Astrocyte of the spinal cord (primary cell): ENCODE results near the gene SUMF2.

Source experiments
- DNase-seq: peaks from one replicate; pipeline ENCODE4 v3.0.0; 2011; ENCODE audit warnings: low read depth, low spot score
- H3K4me3 ChIP-seq: 2 replicates; pipeline ENCODE4 v1.5.1; 2011; ENCODE audit warnings: low read depth, mild to moderate bottlenecking, low read length, moderate library complexity
- in situ Hi-C: cut with HindIII; loops from 2 replicates; pipeline ENCODE4 v1.10.0; 2017; ENCODE audit warnings: low sequenced_read_pairs
- TF ChIP-seq, protein P1 (sequence below): IDR thresholded peaks from 2 replicates; pipeline ENCODE4 v1.5.1; 2012; ENCODE audit warnings: low read depth, mild to moderate bottlenecking, low read length, inconsistent platforms

SUMF2 gene

DNA sequence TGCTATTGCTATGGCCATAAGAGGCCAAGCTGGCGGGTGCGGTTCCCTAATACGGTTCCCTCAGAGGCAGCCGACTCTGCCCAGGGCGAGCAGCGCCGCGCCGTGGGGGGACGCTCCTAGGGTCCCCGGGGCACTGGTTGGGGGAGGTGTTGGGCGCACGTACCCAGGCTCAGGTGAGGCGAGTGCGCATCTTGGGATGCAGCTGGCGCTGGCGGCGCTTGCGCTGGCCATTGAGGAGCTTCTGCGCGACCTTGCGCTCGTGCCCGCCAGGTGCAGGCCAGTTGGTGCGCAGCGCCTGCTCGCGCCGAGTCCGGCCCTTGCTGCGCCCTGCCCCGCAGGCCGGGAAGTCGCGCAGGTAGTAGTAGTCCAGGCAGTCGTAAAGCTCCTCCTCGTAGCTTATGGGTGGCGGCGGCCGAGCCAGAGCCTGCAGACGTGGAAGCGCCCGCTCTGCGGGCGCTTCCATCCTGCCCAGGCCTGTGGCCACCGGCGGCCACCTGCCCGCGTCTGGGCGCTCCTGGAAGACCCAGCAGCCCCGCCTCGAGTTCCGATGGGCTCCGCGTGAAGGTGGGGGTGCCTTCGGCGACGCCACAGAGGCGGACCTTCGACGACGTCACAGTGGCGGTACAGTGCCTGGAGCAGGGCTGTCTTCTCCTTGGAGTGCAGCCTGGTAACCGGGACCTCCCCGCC is 51.9 kb downstream of the SUMF2 start, which contains the start of gene NUPR2:
TSS of gene NUPR2 (minus strand) at position 566 of the 687 bp plus-strand sequence. CDS start at position 463, 103 bp downstream.
- in situ Hi-C loops, result no loop called here
- no peak within 1 kb of the TSS for H3K4me3 ChIP-seq
- DNase-seq, result no peak
- TF ChIP-seq, protein P1, sequence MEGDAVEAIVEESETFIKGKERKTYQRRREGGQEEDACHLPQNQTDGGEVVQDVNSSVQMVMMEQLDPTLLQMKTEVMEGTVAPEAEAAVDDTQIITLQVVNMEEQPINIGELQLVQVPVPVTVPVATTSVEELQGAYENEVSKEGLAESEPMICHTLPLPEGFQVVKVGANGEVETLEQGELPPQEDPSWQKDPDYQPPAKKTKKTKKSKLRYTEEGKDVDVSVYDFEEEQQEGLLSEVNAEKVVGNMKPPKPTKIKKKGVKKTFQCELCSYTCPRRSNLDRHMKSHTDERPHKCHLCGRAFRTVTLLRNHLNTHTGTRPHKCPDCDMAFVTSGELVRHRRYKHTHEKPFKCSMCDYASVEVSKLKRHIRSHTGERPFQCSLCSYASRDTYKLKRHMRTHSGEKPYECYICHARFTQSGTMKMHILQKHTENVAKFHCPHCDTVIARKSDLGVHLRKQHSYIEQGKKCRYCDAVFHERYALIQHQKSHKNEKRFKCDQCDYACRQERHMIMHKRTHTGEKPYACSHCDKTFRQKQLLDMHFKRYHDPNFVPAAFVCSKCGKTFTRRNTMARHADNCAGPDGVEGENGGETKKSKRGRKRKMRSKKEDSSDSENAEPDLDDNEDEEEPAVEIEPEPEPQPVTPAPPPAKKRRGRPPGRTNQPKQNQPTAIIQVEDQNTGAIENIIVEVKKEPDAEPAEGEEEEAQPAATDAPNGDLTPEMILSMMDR, result no peak

DNA sequence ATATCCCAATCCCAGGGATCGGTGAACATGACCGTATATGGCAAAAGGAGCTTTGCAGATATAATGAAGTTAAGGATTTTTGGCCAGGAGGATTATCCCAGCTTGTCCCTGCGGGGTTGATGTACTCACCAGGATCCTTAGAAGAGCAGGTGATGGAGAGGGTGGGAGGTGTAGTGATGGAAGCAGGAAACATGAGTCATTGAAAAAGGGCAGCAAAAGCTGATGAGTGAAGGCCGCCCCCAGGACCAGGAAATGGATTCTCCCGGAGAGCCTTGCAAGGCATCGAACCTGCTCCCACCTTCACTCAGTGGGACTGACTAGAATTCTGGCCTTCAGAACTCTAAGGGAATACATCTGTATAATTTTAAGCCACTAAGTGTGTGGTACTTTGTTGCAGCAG is 57.4 kb downstream of the SUMF2 start:
- in situ Hi-C loops, result no loop called here
- TF ChIP-seq, protein P1, result no peak

DNA sequence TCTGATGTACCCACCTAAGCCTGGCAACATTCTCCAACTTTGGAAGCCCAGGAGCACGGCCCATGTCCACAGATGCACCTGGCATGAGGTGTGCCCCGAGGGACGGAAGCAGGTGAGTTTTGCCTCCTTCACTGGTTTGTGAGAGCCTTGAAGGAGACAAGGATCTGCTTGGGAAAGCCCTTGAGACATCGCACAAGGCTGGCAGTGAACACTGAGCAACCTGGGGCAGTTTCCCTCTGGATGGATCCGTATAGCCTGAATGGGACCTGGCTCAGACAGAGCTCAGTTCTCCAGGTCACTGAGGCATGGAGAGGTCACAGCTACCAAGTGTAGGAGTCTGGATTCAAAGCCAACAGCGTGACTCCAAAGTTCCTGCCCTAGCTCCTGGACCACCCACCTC is 60.9 kb downstream of the SUMF2 start:
- TF ChIP-seq, protein P1, result no peak
- H3K4me3 ChIP-seq, result no peak overlapping the region
- DNase-seq, result no peak
- in situ Hi-C loops, result no loop called here

More for the DNA sequence above, 57.4 kb downstream of the SUMF2 start:
- no peak for DNase-seq
- H3K4me3 ChIP-seq, result no peak overlapping the region

DNA sequence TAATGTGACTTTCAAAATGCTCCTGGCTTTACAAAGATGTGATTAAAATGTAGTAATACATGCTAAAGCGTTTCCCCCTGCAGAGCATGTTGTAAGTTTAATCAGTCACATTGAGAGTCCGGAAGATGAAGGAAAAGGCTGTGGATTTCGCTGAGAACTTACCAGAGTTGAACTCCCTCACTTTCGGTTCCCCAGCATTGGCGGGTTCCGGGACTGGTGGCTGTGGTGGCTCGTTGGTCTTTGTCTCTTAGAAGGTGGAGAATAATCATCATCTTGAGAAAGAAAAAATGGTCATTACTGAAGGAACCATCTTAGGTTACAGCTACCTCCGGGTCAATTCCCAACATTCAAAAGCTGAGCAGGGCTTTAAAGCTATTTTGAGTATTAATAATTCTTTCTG is 61.7 kb downstream of the SUMF2 start:
- in situ Hi-C loops, result no loop called here
- no peak for DNase-seq
- TF ChIP-seq, protein P1, result no peak
- no peak overlapping the region for H3K4me3 ChIP-seq

DNA sequence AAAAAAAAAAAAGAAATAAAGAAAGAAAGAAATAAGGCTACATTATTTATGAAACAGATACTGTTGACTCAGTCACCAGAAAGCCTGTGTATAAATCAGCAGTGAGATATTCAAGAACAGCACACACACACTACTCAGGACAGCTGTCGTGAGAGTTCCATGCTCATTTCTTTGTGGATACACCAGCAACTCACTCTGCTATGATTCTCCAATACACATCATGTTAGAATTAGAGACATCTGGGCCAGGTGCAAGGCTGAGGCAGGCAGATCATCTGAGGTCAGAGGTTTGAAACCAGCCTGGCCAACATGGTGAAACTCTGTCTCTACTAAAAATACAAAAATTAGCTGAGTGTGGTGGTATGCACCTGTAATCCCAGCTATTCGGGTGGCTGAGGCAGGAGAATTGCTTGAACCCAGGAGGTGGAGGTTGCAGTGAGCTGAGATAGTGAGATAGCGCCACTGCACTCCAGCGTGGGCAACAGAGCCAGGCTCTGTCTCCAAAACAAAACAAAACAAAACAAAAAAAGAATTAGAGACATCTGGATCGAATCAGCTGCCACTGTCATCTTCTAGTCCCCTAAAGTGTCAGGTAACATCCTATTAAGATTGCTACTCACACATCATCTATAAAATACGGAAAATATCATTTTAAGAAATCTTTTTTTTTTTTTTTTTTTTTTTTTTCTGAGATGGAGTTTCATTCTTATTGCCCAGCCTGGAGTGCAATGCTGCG is 63.3 kb downstream of the SUMF2 start:
- DNase-seq, result no peak
- in situ Hi-C loops, result no loop called here
- TF ChIP-seq, protein P1, result no peak
- H3K4me3 ChIP-seq, result no peak overlapping the region
